HG02885 (cell line): ENCODE results near the gene KIAA1671.

Experiments
- ATAC-seq: cut with Tn5 transposase; IDR thresholded peaks from one replicate; pipeline ENCODE4 v1.9.1; 2021; ENCODE audit warnings: mild to moderate bottlenecking; ENCODE audit not compliant: unreplicated experiment, poor library complexity

The KIAA1671 gene

DNA sequence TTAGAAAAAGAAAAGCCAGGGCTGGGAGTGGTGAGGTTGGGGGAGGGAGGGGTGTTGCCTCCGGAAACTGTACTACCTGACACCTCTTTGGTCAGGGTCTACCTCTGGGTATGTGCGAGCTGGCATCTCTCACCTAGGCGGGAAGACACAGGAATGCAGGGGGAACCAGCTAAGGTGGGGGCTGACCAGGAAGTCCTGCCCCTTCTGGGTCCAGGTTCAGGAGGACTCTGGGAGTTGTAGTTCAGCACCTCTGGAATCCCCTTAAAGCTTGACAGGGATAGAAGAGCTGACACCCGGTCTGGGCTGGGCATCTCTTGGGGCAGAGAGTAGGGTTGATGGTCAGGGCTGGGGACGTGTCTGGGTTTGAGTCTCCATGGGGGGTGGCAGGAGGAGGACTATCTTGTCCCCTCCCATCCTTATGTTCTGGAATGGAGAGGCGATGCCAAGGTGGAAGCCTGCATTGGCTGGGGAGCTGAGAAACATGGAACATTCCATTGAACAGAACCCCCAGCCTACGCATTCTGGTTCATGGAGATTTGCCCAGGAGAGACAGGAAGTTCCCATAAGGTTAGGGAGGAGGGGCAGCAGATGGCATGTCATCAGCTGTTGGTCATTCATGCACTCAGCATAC lies 2.1 kb upstream of the KIAA1671 start:
- no peak for ATAC-seq

DNA sequence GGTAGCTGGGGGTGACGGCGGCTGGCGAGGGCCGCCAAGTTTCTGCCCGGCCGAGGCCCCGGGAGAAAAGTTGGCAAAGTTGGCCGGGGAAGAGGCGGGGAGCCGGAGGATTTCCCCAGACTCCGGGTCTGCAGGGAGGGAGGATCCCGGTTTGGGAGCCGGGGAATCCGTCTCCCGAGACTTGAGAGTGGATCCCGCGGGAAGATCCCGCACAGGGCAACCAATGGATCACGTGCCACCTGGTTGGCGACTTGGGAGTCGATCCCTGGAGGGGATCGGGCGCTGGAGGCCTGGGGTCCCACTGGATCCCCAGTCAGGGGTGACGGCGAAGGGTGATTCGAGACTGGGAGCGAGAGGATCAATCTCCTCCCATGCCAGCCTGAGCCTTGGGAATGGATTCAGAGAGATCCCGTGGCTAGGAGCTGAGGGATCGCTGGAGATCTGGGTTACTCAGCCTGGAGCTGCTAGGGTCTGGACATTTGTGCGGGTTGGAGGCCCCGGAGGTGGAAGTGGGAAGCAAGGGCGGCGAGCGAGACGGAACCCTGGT lies 394 bp downstream of the KIAA1671 start:
- no peak for ATAC-seq

DNA sequence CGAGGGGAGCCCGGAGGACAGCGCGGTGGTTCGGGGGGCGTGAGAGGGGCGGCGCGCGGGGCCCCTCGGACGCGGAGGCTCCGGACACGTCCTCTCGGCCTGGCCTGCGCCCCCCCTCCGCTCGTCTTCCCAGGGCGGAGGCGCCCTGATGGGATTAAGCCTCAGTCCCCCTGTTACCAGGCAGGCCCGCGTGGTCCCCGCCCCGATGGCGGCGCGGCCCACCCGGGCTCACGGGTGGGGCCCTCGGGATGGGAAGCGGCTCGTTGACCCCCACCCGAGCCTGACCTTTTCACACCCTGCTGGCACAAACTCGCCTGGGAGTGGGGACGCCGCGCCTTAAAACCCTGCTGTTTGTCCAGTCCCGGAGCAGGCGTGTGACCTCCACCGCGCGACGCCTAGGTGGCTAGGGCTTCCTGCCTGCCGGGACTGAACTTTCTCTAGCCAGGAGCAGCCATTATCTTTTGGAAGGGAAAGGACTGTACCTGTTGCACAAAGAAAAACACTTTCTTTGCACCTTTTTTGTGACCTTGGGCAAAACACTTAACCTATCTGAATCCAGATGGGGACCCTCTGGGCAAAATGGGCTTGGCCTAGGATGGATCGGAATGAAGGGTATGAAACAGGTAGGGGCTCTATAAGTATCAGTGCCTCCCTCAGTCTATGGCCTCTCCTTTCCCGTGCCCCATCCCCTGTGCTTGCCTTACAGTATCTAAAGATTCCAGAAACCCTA lies 1.0 kb downstream of the KIAA1671 start:
- ATAC-seq: no peak

DNA sequence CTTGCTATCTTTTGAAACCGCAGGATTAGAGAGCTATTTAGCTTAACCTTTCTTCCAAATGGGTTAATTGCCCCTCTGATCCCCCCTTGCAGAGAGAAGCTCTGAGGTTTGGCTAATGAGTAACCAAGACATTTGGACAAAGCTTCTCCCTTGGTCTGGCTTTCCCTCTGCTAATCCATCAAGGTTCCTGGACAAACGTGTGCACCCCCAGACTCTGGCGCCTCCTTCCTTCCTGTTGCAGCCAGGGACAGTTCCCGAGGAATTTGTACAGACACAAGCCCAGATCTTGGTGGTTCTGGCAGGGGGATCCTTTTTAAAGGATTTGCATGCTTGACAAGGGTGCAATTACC lies 1.6 kb downstream of the KIAA1671 start:
- ATAC-seq: no peak

DNA sequence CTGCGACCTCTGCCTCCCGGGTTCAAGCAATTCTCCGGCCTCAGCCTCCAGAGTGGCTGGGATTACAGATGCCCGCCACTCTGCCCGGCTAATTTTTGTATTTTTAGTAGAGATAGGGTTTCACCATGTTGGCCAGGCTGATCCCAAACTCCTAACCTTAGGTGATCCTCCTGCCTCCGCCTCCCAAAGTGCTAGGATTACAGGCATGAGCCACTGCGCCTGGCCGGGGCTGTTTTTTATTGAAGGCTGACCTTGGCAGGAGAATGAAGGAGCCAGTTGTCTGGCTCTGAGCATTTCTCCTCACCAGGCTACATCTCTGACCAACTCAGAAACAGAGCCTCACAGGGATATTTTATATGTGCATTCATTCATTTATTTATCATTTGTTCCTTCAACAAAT lies 2.3 kb downstream of the KIAA1671 start:
- ATAC-seq: no peak

DNA sequence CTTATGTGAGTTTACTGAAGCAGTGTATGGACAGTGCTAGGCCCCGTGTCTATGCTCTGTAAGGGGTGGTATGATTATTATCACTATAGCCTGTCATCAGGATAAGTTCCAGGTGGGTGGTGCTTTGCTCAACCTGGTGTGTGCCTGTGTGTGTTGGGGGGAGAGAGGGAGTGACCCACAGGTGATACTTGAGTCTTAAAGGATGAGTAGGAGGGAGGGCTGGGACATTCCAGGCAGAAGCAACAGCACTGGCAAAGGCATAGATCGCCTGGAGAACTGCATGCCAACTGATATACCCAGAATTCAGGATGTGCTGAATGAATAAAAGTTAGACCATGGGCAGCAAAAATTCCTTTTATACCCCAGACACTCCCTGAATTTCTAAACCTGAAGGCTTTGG lies 4.5 kb downstream of the KIAA1671 start:
- ATAC-seq: no peak

DNA sequence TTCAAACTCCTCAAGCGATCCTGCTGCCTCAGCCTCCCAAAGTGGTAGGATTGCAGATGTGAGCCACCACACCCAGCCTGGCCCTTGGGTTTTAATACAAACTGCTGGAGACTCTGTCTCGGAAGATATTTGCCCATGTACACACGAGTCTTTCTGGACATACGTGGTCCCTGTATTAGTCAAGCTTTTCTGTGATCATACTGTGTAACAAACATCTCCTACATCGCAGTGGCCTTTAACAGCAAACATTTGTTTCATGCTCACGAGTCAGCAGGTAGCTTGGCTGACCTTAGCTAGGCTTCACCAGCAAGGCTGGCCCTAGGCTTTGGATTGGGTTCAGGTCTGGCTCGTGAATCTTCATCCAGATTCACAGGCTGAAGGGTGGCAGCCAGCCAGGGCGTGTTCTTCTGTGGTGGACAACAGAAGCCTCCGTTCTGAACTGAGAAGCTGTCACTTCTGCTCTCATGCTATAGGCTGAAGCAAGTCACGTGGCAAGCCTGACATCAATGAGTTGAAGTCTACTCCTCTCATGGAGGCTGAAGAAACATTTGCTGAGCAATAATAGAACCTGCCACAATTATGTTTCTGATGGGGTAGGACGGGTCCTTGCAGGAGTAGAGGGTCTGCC lies 8.8 kb downstream of the KIAA1671 start:
- no peak for ATAC-seq

DNA sequence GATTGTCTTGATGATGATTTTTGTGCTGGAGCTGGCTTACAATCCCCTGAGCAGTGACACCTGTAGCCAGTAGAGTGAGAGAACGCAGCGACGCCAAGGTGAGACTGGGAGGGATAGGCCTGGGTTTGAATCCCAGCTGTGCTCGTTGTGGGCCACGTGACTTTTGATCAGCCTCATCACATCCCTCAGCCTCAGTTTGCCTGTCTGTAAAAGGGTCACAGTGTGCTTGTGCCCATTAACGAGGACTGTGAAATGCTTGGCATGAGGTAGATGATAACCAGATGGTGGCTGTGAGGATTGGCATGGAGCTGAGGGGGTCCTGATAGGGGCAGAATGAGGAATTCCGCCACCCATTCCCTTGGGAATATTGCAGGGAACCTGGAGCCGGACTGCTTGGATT lies 9.6 kb downstream of the KIAA1671 start:
- no peak for ATAC-seq

DNA sequence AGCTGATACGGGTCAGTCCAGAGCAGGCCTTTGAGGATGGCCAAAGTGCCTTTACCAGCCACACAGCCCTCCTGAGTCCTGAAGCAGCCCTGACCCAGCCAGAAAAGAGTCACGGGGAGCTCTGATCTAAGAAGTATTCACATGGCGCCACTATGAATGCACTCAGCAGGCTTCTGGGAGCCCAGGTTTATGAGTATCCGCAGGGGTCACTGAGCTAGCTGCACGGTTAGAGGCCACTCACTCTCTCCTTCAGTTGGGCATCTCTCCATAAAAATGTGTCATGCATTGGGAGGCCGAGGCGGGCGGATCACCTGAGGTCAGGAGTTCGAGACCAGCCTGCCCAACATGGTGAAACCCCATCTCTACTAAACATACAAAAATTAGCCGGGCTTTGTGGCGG lies 10.3 kb downstream of the KIAA1671 start:
- ATAC-seq: no peak

DNA sequence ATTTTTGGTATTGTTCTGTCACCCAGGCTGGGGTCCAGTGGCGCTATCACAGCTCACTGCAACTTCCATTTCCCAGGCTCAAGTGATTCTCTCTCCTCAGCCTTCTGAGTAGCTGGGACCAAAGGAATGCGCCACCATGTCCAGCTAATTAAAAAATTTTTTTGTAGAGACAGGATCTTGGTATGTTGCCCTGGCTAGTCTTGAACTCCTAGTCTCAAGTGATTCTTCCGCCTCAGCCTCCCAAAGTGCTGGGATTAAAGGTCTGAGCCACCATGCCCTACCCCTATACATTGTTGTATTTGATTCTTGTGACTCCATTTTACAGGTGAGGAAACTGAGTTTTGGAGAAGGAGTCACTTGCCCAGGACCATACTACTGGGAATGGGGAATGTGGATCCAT lies 11.9 kb downstream of the KIAA1671 start:
- ATAC-seq: no peak

DNA sequence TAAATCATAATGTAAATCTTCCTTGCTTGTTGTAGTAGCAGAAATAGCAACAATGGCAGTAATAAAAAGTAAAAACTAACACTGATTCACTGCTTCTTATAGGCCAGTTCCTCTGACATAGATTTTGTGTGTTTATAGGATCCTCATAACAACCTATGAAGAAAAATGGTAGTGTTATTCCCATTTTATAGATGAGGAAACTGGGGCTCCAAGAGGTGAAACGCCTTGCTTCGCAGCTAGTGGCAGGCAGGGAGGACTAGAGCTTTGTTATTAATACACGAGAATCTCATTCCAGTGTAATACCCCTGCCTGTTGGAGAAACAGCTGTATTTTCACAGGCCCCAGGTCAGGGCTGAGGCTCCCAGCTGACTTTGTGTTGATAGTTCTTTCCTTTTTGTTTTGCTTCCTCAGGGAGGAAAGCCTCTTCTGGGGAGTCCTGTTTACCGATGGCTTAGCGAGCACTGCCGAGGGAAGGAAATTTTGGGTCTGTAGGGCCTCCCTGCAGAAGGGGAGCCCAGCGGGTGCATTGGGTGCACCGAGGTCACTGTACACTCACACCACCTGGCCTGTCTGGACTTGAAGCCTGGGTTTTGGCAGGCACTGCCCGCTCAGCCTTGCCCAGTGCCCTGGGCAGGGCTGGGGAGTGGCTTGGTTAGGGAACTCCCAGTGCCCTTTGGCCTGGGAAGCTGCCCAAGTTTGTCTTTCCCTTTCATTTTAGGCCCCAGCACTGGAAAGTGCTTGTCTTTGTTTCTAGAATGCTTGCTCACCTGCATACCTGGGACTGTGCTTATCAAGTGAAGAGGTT lies 13.5 kb downstream of the KIAA1671 start:
- no peak for ATAC-seq

DNA sequence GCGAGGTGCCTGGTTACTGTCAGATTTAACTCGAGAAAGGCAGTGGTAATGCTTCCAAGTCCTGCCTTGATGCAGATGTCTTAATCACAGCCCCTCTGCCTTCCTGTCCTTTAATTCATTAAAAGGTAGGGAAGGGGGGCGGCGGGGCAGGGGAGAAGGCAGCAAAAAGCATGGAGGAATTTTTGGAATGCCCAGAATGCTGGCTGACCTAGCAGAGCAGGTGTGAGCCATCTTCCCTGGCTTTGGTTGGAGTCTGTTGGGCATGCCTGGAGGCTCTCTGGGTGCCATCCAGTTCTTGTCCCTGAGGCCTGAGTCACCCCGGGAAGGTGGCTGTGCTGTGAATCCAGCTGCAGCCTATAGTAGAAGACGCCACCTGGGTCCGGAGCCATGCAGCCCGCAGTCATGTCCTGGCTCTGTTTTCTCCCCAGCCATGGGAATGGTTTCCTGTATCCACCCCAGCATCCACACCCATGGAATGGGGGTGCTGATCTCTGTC lies 15.6 kb downstream of the KIAA1671 start:
- no peak for ATAC-seq

DNA sequence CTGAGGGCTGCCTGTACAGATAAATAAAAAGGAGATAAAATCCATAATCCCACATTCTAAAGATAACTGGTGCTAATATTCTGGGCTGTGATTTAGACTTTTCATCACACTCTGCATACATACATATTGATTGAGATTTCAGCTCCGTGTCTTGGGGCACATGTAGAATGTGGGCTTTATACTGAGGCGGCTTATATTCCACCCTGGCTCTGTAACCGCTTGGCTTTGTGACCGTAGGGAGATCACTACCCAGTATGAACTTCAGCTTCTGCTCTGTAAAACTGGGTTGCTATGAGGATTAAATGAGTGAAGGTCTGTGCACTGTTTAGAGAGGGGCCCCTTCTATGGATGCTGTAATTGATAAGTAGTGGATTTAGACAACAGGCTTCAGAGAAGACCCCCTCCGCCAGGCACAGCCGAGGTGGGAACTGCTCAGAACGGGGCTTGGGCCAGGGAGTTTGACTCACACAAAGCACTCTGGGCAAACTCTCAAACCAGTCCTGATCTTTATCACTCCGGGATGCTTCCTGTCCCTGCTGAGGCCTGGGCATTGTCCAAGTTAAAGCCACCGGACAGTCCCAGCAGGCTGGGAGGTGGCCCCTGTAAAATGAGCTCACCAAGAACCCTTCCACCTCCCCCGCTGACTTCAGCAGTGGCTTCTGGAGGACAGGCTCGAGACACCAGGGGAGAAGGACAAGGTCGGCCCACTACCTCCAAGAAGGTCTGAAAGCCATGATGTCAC lies 17.2 kb downstream of the KIAA1671 start:
- no peak for ATAC-seq

DNA sequence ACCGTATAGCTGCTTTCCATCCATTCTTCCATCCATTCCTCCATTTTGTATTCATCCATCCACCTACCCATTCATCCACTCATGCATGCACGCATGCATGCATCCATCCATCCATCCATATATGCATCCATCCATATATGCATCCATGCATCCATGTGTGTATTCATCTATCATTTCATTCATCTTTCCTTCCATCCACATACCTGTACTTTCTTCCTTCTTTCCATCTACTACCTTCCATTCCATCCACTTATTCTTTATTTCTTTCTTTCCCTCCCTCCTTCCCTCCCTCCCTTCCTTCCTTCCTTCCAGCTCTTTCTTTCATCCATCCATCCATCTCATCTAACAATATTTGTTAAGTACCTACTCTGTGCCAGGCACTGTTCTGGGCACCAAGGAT lies 19.9 kb downstream of the KIAA1671 start:
- no peak for ATAC-seq

DNA sequence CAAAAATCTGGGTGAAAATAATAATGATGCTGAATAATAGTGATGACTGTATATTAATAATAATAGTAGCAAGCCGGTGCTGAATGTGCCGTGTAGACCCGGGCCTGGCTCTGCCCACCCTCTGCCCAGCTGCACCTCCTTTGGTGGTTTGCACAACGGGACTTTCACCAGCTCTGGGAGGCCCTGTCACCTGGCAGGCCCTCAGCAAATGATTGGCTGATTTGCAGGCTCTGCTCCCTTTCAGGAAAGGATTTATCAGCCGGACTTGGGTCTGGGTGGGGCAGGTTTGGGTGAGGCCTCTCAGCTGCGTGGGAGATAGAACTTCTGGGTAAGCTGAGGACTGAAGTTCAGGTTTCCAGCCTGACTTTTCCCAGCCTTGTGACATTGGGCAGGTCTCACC lies 21.4 kb downstream of the KIAA1671 start:
- no peak for ATAC-seq

DNA sequence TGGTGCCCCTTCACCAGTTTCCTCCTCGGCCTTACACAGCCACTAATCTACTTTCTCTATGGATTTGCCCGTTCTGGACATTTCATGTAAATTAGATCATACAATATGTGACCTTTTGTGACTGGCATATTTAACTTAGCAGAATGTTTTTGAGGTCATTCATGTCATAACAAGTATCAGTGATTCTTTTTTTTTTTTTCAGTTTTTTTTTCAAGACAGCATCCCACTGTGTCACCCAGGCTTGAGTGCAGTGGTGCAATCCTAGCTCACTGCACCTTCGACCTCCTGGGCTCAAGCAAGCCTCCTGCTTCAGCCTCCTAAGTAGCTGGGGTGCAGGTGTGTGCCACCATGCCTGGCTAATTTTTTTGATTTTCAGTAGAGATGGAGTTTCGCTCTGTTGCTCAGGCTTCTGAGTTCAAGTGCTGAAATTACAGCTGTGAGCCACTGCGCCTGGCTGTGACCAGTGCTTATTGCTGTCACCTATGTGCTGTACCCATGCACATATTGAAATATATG lies 22.7 kb downstream of the KIAA1671 start:
- ATAC-seq: no peak

DNA sequence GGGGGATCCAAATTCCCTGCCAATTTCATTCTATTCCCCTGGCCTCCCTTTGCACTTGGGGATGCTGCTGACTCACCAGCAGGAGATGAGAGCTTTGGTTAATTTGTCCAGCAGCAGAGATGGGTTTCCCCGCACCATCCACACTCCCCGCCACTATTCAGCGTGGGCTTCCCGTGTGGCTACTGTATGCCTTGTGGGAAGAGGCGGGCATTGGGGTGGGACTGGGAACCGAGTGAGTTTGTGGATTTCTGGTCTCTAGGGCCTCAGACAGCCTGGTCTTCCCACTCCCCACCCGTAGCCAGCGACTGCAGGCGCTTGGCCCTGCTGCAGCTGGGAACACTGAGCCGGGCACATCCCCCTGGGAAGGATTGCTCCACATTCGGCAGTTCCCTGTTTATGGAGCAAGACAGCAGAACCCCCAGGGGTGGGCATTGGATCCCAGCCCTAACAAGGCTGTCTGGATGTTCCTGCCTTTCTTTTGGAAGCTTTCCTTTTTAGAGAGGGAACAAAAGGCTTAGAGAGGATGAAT lies 23.4 kb downstream of the KIAA1671 start:
- ATAC-seq: no peak

DNA sequence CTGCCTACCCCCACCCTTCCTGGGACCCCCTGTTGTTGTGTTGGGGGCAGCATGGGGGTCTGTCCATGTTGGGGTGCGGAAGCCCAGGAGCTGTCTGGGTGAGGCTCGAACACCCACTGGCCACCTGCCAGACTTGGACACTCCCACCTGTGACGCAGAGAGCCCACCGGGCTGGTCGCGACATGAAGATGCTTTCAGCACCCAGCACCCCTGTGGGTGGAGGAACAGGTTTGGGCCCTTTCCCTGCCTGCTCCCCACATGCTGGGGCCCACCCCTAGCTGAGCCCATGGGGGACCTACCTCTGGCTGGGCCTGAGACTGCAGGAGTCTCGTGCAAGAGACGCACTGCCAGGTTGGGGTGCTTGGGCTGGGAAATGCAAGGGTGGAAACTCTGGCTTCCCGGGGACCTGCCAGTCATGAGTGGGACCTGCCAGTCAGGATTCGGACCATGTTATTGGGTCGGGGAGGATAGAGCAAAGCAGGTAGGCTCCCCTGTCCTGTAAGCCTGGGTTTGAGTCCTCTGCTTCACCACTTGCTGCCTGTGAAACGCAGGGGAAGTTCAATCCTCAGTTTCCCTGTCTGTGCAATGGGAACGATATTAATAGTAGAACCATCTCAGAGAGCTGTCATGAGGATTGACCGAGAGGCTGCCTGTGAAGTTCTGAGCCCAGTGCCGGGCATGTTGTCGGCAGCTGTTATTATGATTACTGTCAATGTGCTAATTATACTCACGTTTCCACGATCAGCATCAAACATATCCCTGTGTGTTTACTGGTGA lies 24.1 kb downstream of the KIAA1671 start:
- no peak for ATAC-seq
